K562 (cell line): ENCODE measurements around the gene CDKN2B.

Source experiments
- CBX2 ChIP-seq: fragments of 200-600 bp; sonication (generic); IDR thresholded peaks from one replicate; pipeline ENCODE4 v1.6.1; 2012; ENCODE audit warnings: mild to moderate bottlenecking, low read length, inconsistent platforms; ENCODE audit not compliant: insufficient read depth, poor library complexity, severe bottlenecking
- FOSL1 ChIP-seq: fragments of 200-800 bp; sonication (Bioruptor generic); conservative IDR thresholded peaks from 2 replicates; pipeline ENCODE4 v1.6.1; 2016; ENCODE audit warnings: missing genetic modification characterization, missing compliant biosample characterization
- GTF2F1 ChIP-seq: IDR thresholded peaks from 2 replicates; pipeline ENCODE4 v1.6.1; 2011; ENCODE audit warnings: low read depth, low read length, improper control_type of control experiment
- MAFF ChIP-seq: IDR thresholded peaks from 2 replicates; pipeline ENCODE4 v1.6.1; 2012; ENCODE audit warnings: low read length, improper control_type of control experiment
- SIN3A ChIP-seq, 2 experiments: fragments of 150-350 bp in 1 of 2; IDR thresholded peaks; 2 replicates each; pipeline ENCODE4 v1.6.1; 2011 to 2016; ENCODE audit warnings: borderline replicate concordance in 2 of 2, low read depth in 2 of 2, low read length in 2 of 2, mild to moderate bottlenecking in 2 of 2, moderate library complexity in 2 of 2; ENCODE audit not compliant: control insufficient read depth in 1 of 2
- ZEB2 ChIP-seq: fragments of 450-650 bp; IDR thresholded peaks from 2 replicates; pipeline ENCODE4 v1.6.1; 2016
- ZFP36 ChIP-seq: fragments of 150-350 bp; IDR thresholded peaks from 2 replicates; pipeline ENCODE4 v1.6.1; 2018; ENCODE audit warnings: low read length, low read depth; ENCODE audit not compliant: partially characterized antibody
- ZNF124 ChIP-seq: sonication (generic); formaldehyde crosslinking; IDR thresholded peaks from 2 replicates; pipeline ENCODE4 v1.8.1; 2022; ENCODE audit warnings: missing genetic modification reagents
- TF ChIP-seq, protein P1 (sequence below): sonication (generic); formaldehyde crosslinking; IDR thresholded peaks from 2 replicates; pipeline ENCODE4 v1.4.0; 2020; ENCODE audit warnings: mild to moderate bottlenecking, missing genetic modification reagents
- TF ChIP-seq, protein P2 (sequence below): fragments of 450-650 bp; IDR thresholded peaks from 2 replicates; pipeline ENCODE4 v1.6.1; 2016; ENCODE audit warnings: low read depth
- TF ChIP-seq, protein P3 (sequence below), 3 experiments: IDR thresholded peaks in 2 of 3; conservative IDR thresholded peaks in 1 of 3; 2 replicates each; pipeline ENCODE4 v1.5.1; 2011 to 2012; ENCODE audit warnings: low read length in 3 of 3, mild to moderate bottlenecking in 3 of 3, control low read depth in 2 of 3, improper control_type of control experiment in 1 of 3, inconsistent platforms in 1 of 3, low read depth in 1 of 3, mixed read lengths in 1 of 3, moderate library complexity in 1 of 3; ENCODE audit not compliant: insufficient read depth in 2 of 3

DNA sequence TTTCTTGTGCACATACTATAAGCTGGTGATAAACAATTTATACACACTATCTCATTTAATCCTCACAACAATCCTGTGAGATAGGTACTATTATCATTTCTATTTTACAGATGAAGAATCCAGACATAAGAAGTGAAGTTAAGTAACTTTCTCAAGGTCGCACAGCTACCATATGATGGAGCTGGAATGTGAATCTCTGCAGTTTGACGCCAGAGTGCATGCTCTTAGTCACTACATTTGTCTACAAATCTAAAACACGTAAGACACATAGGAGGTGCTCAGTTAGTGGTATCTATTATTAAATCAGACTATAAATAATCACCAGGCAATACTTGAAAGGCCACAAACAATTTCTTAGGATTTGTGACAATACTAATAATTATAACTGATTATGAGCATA is 45.0 kb upstream of the CDKN2B start:
- TF ChIP-seq, protein P1, sequence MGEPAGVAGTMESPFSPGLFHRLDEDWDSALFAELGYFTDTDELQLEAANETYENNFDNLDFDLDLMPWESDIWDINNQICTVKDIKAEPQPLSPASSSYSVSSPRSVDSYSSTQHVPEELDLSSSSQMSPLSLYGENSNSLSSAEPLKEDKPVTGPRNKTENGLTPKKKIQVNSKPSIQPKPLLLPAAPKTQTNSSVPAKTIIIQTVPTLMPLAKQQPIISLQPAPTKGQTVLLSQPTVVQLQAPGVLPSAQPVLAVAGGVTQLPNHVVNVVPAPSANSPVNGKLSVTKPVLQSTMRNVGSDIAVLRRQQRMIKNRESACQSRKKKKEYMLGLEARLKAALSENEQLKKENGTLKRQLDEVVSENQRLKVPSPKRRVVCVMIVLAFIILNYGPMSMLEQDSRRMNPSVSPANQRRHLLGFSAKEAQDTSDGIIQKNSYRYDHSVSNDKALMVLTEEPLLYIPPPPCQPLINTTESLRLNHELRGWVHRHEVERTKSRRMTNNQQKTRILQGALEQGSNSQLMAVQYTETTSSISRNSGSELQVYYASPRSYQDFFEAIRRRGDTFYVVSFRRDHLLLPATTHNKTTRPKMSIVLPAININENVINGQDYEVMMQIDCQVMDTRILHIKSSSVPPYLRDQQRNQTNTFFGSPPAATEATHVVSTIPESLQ: no peak
- TF ChIP-seq, protein P2, sequence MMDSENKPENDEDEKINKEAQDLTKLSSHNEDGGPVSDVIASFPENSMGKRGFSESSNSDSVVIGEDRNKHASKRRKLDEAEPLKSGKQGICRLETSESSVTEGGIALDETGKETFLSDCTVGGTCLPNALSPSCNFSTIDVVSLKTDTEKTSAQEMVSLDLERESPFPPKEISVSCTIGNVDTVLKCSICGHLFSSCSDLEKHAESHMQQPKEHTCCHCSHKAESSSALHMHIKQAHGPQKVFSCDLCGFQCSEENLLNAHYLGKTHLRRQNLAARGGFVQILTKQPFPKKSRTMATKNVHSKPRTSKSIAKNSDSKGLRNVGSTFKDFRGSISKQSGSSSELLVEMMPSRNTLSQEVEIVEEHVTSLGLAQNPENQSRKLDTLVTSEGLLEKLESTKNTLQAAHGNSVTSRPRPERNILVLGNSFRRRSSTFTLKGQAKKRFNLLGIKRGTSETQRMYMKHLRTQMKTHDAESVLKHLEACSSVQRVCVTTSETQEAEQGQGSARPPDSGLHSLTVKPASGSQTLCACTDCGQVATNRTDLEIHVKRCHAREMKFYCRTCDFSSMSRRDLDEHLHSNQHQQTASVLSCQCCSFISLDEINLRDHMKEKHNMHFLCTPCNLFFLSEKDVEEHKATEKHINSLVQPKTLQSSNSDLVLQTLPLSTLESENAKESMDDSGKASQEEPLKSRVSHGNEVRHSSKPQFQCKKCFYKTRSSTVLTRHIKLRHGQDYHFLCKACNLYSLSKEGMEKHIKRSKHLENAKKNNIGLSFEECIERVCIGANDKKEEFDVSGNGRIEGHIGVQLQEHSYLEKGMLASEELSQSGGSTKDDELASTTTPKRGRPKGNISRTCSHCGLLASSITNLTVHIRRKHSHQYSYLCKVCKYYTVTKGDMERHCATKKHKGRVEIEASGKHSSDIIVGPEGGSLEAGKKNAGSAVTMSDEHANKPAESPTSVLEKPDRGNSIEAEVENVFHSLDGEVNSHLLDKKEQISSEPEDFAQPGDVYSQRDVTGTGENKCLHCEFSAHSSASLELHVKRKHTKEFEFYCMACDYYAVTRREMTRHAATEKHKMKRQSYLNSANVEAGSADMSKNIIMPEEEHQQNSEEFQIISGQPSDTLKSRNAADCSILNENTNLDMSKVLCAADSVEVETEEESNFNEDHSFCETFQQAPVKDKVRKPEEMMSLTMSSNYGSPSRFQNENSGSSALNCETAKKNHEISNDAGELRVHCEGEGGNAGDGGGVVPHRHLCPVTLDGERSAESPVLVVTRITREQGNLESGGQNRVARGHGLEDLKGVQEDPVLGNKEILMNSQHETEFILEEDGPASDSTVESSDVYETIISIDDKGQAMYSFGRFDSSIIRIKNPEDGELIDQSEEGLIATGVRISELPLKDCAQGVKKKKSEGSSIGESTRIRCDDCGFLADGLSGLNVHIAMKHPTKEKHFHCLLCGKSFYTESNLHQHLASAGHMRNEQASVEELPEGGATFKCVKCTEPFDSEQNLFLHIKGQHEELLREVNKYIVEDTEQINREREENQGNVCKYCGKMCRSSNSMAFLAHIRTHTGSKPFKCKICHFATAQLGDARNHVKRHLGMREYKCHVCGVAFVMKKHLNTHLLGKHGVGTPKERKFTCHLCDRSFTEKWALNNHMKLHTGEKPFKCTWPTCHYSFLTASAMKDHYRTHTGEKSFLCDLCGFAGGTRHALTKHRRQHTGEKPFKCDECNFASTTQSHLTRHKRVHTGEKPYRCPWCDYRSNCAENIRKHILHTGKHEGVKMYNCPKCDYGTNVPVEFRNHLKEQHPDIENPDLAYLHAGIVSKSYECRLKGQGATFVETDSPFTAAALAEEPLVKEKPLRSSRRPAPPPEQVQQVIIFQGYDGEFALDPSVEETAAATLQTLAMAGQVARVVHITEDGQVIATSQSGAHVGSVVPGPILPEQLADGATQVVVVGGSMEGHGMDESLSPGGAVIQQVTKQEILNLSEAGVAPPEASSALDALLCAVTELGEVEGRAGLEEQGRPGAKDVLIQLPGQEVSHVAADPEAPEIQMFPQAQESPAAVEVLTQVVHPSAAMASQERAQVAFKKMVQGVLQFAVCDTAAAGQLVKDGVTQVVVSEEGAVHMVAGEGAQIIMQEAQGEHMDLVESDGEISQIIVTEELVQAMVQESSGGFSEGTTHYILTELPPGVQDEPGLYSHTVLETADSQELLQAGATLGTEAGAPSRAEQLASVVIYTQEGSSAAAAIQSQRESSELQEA: no peak
- TF ChIP-seq ZFP36: no peak
- no peak for TF ChIP-seq ZNF124 (CRISPR knock-in tag)
- no peak for TF ChIP-seq GTF2F1
- no peak for TF ChIP-seq CBX2
- TF ChIP-seq, protein P3, sequence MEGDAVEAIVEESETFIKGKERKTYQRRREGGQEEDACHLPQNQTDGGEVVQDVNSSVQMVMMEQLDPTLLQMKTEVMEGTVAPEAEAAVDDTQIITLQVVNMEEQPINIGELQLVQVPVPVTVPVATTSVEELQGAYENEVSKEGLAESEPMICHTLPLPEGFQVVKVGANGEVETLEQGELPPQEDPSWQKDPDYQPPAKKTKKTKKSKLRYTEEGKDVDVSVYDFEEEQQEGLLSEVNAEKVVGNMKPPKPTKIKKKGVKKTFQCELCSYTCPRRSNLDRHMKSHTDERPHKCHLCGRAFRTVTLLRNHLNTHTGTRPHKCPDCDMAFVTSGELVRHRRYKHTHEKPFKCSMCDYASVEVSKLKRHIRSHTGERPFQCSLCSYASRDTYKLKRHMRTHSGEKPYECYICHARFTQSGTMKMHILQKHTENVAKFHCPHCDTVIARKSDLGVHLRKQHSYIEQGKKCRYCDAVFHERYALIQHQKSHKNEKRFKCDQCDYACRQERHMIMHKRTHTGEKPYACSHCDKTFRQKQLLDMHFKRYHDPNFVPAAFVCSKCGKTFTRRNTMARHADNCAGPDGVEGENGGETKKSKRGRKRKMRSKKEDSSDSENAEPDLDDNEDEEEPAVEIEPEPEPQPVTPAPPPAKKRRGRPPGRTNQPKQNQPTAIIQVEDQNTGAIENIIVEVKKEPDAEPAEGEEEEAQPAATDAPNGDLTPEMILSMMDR (IDR thresholded peaks at IDR 0.05 in 2 of 3, conservative IDR thresholded peaks at IDR 0.05 in 1 of 3; ENCODE audit: insufficient read depth in 2 of 3, low read depth in 1 of 3, low read length in 3 of 3): no peak
- TF ChIP-seq SIN3A (IDR thresholded peaks at IDR 0.05; ENCODE audit: borderline replicate concordance in 2 of 2, control insufficient read depth in 1 of 2, low read depth in 2 of 2, low read length in 2 of 2): no peak
- TF ChIP-seq ZEB2: no peak
- TF ChIP-seq MAFF: no peak
- TF ChIP-seq FOSL1 (tag): no peak
